Fibroblast of skin of scalp (primary cell): Measurements from ENCODE around the gene BTBD16.

Experiments
- DNase-seq: peaks from one replicate; pipeline ENCODE4 v3.0.0-alpha.2; 2013

The BTBD16 gene

DNA sequence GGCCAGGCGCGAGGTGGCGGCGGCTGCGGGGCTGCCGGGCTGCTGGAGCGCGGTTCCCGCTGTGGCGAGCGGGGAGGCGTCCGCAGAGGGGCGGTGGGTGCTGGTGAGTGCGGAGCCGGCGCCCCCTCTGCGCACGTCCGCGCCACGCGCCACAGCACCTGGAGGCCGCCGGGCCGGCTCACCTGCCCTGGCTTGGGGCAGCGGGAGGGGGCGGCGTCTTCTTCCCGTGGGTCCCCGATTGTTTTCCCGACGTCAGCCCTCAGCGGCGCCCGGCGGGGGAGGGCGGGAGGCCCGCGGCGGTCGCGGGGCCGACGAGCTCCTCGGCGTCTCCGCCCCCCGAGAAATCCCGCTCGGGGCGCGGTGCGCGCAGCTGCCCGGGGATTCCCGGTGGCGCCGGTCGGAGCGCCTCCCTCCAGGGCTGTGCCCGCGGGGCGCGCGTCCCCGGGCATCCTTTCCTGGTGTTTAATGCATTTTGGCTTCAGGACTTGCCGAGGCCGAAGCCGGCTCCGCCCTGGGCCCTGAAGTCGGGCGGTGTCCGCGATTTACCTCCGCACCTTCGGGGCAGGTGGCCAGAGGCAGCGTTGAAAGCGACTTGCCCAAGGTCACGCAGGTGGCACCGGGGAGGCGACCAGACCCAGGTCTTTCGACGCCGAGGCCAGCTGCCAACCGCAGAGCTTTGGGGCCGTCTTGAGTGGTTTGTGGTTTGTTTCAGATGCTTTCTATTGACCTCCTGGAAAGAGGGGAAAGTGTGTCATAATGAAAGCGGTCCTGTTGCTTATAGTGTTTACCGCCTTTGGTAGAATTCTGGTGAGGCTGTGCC lies 104.0 kb downstream of the BTBD16 start:
- peak; percentile 45 for DNase-seq

DNA sequence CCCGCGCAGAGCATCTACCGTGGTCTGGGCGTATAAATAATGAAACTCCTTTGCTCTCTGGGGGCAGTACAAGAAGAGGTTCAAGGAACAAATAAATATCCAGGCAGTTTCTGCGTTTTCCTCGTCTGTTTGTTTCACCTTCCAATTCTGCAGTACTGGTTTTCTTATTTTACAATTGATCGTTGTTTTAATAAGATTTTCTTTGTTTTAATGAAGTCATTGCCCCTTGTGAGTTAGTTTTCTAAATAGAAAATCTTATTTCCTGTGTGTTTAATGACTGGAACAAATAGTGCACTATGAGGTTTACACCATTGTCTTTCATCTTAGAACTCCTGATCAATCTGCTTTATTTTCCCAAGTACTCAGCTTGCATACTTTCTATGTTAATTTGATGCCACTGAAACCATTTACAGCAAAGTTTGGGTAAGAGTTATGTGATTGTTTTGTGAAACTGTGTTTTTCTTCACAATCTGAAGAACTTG lies 104.6 kb downstream of the BTBD16 start:
- no peak for DNase-seq

DNA sequence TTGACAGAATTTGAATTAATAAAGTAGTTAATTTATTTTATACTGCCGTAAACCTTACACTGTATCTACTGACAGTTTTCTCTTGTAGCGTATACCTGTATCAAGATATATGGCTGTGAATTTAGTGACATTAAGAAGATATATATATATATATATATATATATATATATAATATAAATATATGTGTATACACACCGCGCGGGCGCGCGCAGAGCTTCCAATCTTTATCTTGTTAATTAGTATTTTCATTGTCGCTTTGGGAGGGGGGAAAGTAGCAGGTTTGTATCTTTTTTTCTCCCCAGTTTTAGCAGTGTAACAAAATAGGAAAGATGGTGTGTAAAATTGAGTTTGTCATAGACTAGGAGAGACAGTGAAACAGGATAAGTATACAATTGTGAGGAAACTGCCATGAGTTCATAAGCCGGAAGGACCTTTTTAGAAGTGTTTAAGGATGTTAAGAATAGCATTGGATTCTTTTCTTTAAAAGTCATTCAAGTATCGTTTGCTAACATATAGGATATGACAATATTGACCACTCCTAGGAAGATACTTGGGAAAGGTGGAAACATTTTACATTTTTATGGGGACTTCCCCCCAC lies 105.4 kb downstream of the BTBD16 start:
- DNase-seq = no peak

DNA sequence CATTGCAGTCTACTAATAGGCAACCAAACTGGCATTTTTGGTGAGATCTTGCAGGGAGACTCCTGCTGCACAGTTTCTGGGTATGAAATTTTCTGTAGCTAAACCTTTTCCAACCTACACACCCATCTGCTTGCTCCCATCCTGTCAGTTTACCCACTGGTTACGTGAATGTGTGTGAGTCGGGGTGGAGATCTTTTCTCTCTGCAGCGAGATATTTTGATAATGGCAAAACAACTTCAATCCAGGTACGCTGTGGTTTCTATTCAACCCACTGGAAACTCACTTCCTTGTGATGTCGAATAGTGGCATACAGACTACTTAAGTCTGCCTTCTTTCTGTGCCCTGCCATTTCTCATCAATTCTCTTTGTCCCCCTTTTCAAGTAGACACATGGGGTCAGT lies 107.9 kb downstream of the BTBD16 start:
- DNase-seq = no peak

DNA sequence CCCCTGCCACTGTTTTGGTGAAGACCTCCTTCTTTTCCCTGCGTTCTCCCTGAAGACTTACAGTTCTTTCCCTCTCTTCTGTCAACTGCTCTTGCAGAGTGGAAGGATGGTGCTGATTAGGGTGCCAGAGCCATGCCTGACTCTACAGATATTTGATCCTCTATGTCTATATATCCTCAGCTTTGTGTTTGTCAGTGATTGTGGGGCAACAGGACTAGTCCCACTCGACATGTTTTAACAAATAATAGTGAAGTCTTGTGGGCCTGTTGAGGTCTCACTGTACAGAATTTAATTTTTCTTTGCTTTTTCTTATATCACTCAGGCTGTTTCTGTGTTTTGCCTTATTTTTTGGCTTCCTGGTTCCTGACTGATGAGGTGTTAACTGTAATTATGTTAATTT lies 108.4 kb downstream of the BTBD16 start:
- no peak for DNase-seq

DNA sequence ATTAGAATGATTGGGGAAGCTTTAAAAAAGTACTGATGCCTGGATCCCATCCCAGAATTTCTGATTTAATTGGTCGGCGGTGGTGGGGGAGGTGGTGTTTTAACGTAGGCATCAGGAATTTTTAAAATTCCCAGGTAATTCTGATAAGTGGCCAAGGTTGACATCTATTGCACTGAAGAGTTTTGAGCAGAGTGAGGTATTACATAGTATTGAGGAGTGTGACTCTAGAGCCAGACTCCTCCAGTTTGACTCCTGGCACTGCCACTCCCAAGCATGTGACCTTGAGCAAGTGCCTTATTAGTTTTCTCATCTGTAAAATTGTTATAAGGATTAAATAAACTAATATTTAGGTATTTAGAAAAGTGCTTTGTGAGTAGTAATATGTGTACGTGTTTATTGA lies 109.6 kb downstream of the BTBD16 start:
- DNase-seq = no peak

DNA sequence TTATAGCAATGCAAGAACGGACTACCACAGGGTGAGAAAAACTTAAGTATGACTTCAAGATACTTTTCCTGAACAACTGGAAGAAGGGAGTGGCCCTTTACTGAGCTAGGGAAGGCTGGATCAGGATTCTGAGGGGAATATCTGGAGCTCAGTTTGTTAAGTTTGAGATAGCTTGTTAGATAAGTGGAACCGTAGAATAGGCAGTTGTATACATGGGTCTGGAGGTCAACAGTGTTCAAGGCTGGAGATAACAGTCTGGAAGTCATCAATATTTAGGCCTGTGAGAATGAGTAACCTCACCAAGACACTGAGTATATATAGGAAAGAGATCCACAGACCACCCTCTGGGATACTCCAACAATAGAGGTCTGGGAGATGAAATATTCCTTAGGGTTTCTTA lies 110.6 kb downstream of the BTBD16 start:
- no peak for DNase-seq

DNA sequence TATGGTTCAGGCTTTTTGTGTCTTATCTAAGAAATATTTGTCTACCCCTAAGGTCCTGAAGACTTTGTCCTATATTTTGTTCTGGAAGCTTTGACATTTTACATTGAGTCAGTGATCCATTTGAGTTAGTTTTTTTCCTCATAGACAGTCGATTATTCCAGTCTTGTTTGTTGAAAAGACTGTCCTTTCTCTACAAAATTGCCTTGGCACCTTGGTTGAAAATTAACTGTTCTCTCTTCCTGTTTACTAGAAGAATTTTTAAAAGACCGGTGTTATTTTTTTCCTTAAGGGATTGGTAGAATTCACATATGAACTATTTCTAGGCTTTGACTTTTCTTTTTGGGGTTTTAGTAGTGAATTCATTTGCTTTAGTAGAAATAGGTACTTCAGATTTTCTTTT lies 115.4 kb downstream of the BTBD16 start:
- no peak for DNase-seq

DNA sequence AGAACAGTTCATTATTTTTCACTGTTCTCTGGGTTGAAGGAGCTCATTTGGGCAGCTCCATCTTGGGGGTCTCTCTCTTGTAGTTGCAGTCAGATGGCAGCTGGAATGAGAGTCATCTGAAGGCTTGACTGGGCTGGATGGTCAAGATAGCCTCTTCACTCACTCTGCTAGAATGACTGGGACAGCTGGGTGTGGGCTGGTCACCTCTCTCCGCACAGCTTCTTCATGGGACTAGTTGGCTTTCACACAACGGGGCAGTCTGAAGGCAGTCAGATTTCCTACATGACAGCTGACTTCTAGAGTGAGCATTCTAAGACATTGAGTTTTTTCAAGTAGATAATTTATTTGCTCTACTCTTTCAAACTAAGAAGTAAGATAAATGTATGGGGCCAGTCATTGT lies 116.5 kb downstream of the BTBD16 start:
- DNase-seq = no peak
